NCI-H2081 (cell line): ENCODE measurements around the gene RAMACL.
"Not testable (repeated sequence)": the region's sequence is repeated elsewhere in the genome, so short reads cannot be mapped to it uniquely, and the experiment has no call there.

ENCODE experiments used
- DNase-seq, 2 experiments: peaks; one replicate each; lab custom pipeline; 2025; lab: John Stamatoyannopoulos, UW

RAMACL gene

DNA sequence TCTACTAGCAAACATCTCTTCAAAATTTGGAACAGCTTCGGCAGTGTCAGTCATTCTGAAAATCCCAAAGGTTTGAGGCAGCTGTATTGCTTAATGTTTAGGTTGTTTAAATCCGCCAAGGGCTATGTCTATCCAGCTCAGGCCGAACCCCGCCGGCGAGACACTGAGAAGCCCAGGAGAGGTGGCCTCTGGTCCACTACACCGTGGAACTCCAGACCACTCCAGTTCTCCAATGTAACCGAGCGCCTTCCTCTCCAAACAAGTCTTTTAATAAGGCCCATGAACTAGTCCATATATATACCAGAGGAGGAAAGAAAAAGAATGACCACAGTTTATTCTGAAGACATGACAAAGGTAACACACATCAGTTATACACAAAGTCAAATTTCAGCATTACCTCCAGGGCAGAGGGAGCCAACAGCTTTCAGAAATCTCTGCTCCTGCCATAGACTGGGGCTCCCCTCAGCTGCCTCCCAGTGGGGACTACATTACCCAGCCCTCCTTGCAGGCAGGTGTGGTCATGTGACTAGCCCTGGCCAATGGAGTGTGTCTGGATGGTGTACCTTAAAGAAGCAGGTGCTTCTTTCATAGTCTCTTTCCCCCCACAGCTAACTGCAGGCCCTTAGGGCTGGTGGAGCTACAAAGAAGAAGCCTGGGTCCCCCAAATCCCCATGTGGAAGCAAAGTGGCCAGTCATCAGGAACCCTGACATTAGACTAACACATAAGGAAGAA lies at the start of gene RAMACL:
Gene RAMACL (minus strand): TSS at position 255 of the 733 bp plus-strand sequence. CDS start 201 bp downstream, at position 54.
- DNase-seq = peak in 1 of 2 experiments; percentile 0

DNA sequence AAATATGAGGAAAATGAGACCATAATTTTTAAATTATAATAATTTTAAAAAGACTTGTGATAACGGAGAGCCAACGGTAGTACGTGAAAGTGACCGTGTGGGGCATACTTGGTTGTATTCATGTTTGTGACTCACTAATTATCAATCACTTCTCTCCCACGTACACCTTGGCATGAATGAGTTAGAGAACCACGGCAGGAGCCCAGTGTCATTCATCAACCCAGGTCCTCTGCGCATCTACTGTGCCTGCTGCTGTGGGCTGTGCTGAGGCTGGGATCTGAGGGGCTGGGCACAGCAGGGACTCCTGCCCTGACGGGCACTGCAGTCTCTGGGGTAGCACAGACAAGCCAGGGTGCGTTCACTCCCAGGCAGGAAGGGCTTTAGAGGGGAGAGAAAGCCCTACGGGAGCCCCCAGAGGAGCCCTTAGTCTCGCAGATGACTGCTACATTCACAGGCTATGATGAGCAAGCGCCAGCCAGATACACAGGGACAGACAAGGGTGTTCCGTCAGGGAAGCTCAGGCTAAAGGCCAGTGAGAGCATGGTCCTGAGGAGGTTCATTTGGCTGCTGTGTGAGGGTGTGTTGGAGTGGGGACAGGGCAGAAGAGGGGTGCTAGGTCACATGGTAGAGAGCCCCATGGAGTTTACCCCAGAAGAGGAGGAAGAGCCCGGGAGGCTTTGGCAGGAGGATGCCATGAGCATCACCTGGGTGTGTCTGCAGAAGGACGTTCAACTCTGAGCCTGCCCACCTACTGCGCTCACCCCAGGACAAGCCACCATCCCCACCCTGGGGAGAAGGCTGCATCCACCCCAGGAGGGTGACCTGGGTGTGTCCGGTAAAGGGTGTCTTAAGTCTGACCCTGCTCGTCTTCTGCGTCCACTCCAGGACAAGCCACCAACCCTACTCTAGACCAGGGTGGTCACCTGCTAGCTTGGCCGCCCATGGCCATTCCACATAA lies 48.8 kb upstream of the RAMACL start:
- DNase-seq = no peak

DNA sequence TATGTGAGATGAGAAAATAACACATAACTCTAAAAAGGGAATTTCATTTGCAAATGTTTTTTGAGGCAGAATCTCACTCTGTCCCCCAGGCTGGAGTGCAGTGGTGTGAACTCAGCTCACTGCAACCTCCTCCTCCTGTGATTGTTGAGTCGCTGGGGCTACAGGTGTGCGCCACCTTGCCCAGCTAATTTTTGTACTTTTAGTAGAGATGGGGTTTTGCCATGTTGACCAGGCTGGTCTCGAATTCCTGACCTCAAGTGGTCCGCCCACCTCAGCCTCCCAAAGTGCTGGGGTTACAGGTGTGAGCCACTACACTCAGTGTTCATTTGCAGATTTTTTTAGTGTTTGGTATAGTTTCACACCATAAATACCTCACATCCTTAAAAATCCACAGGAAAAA lies 48.1 kb upstream of the RAMACL start:
- not testable (repeated sequence) for DNase-seq

DNA sequence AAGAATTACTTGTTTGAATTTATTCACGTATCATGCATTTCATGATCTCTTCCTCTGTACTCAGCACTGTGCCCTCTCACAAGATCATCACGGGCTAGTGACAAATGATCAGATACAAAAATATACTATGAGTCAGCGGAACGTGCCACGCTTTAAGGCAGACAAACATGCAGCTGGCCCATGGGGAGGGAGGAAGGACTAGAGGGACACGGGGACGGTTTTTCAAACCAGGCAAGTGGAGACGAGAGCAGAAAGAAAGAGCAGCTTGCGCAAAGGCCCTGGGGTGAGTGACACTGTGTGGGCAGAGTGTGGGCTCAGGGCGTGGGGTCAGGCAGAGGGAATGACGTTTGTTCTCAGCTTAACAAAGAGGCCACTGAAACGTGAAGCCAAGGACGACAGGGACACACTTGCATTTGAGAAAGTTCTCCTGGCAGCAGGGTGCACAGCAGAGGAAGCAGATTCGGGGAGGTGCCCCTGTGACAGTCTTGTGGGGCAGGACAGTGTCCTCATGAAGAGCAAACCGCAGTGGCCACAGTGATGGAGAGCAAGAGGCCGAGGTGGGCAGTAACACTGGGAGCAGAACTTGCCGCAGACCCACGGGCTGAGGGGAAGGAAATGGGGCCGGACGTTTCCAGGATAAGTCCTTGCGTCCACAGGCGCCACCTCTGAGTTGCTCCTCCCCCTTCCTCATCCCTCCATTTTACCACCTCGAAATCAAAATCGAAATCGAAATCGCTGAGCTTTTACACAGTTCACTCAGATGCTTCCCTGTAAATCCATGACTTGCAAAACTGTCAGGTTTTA lies 47.5 kb upstream of the RAMACL start:
- DNase-seq = no peak

DNA sequence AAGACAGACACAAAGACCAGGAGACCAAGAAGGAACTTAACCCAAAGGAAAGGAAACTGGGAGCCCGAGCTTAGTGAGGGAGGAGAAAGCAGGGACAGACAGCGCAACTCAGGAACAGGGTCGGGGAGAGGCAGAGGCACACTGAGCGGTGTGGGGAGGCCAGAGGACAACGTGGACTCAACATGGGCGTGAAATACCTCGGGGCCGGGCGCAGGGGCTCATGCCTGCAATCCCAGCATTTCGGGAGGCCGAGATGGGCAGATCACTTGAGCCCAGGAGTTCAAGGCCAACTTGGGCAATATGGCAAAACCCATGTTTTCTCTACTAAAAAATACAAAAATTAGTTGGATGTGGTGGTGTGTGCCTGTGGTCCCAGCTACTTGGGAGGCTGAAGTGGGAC lies 46.3 kb upstream of the RAMACL start:
- no peak for DNase-seq

DNA sequence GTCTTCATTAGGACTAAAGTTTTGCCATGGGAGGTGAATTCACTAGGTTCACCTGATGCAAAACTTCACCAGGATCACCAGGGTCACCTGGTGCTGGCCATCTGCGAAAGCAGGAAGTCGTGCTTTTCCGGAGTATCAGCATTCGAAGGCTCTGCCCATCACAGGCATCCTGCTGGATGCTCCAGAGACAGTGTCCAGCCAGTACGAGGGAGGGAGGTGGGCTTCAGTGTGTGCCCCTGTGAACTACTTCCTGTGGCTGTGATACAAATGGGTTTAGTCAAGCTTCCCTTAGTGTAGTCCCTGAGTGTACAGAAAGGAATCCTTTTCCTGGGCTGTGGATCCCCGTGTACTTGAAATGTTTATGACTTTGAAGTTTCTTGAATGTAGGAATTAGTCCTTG lies 44.0 kb upstream of the RAMACL start:
- DNase-seq = no peak

DNA sequence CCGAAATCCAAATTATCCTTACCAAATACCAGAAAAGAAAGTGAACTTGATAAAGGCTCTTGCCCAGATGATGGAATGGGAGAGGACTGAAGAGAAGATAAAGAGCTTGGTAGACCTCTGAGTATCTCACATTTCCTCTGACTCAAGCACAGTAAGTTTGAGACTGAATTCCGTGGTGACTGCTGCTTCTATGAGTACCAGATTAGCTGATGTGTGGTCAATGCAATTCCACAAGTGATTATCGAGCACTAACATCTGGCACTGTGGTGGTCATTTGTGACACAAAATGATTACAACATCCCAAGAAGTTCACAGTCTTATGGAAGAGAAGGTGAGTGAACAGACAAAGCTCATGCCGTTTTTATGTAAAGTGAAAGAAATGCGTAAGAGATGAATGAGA lies 43.1 kb upstream of the RAMACL start:
- DNase-seq = no peak

DNA sequence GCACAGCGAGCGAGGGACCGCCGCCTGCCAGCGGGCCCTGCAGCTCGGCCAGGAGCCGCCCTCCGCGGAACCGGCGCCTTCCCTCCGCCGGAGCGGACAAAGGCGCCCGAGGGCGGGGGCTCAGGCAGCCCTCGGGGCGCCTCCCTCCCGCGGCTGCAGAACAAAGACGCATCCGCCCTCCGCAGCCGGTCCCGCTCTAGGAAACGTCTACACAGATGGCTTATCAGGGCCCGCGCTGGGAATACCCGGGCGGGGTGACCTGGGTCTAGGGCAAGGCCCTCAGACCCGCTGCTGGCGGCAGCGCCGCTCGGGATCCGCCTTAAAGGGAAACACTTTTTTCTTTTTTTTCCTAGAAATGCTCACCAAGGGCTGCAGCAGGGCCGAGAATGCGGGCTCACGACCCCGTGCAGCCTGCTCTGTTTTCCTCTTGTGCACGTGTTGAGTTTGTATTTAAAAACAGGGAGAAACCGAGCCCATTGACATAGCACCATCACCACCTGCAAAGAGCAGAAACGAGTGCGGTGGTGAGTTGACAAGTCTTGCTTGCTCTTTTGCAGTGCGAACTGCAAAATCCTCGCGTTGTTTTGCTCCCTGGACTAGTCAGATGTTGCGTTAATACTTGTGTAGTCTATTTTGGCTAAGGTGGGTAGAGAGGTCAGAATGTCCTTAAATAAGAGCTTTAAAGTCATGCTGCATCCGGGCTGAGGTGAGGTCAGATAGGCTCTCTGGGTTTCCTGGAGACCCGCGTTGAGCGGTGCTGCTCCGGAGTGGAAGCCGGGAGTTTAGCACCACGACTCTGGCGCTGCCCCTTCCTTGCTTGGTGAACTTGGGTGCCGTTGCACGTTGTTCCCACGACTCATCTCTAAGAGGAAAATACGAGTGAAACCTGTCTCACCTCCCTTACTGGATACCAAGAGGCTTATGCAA lies 41.7 kb upstream of the RAMACL start:
- peak; percentile 44 to 63 for DNase-seq

DNA sequence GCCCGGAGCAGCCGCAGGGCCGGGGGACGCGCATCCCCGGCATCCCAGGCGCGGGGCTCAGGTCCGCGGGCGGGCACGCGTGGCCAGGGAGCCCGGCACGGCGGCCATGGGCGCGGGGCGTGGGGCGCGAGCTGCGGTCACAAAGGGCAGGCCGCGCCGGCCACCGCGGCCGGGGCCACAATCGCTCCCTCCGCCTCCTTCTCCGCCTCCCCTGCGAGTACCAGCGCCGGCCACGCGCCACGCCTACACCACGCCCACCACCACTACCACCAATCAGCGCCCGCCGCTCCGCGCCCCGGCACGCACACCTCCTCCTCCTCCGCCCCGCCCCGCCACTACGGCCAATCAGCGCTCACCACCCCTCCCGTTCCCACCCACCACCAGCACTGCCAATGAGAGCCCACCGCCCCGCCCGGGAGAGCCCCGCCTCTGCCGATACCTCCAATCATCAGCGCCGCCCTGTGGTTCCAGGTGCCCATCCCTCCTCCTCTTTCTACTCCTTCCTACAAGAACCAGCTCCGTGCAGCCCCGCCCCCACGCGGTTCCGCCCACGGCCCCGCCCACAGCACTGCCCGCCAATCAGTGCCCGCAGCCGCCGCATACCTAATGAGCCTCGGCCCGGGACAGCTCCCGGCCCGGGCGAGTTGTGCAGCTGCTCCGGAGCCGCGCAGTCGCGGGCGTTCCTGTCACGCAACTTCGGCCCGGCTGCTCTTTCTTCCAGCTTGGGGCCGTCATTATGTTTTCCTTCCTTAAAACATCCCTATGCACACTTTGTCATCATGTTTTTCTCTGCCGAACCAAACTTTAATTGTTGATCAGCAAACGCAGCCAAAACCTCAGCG lies 40.8 kb upstream of the RAMACL start, which contains the start of gene RPS6KA2:
Gene RPS6KA2 (minus strand): TSS at position 219 of the 842 bp plus-strand sequence. CDS start 232 bp downstream, outside the sequence.
- peak; percentile 95 for DNase-seq

DNA sequence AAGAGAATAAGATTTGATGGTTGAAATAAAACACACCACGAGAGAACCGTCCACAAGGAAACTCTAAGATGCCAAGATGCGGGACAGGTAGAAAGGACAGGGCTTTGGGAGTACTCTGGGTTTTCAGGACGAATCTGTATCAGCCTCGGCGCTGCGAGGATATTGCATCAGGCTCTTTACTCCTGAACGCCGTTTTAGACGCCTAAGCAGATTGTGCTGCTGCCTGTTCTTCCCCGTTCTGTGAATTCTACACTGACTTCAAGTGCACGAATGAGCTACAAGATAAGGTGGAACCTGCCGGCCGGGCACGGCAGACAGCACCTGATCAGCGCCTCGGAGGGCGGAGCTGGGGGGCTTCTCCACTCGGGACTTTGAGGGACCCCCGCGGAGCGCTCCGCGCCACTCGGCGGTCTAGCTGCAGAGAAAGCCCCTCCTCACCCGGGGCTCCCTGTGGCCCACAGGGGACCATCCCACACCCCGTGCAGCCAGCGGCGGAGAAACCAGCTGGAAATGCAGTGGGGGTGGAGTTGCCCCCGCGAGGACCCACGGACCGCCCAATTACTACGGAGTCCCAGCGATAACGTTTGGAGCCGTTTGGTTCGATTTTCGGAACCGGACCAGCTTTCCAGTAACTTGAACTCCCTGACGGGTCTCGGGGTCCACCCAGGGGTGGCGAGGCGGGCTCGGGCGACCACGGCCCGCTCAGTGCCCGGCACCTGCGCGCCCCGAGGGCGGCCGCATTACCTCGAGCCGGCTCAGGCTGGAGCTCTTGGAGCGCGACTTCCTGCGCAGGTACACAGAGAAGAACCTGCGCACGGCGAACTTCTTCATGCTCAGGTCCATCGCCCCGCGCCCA lies 39.9 kb upstream of the RAMACL start:
- DNase-seq = peak in 1 of 2 experiments; percentile 21

DNA sequence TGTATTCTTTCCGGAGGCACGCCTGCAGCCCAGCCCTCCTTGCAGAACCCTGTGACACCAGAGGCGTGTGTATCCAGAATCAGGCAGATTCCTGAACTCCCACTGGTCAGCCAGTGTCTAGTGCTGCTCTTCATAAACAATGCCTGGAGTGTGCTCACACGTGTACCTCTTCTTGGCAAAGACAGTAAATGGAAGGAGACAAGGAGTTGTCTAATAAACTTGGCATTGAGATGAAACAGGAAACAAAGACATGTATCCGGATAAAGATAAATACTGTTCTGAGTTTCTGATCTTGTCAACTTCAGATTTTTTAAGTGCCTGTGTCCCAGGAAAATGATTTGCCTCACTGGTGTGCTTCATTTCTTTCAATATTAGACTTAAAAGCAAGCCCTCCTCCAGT lies 38.9 kb upstream of the RAMACL start:
- DNase-seq = no peak

DNA sequence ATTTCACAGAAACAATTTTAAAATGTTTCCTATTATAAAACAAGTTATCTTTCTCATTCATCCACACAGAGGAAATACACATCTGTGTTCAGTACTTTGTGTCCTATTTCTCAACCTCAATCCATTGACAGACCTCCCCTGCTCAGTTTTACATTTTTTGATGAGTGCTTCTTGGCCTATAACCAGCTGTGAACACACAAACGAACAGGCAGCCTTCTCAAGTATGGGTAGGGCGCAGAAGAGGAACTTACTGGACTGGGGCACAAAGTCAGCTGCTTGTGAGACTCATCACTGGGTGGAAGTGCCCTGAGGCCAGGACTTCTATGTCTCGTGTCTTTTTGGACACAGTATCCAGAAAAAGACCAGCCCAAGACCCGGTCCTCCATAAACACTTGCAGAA lies 37.8 kb upstream of the RAMACL start:
- DNase-seq = no peak

DNA sequence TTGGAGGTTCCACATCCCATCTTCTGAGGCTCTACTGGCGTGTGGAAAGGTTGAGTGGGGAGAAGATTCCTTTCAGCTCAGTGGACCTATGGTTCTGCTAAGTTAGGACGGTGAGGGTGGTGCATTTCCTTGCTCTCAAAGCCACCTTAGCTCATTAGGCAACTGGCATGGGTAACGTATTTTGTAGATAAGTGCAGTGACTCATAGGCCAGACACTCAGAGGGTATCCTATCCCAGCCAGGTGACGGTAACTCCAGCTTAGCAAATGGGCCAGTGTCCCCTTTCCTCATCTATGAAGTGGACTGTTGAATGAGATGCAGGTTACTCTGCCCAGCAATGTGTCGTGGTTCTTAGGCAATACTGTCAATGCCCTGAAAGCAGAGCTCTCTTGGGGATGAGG lies 36.8 kb upstream of the RAMACL start:
- DNase-seq = no peak

DNA sequence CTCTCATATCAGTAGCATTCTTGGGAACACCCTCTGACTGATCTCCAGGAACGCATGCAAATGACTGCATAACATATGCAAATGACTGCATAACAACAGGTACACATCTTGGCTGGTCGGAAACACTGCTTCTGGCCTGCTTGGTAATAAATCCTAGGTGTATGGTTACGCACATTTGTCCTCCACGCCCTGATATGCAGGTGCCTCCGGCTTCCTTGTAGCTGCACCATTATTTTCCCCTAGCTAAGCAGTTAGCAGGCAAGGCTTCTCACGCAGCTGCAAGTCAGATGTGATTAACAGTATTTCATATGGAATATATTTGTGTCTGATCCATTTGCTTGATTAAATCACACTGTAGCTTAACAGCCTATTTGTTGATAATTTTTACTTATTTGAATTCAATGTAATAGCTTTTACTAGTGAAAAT lies 34.6 kb upstream of the RAMACL start:
- no peak for DNase-seq

DNA sequence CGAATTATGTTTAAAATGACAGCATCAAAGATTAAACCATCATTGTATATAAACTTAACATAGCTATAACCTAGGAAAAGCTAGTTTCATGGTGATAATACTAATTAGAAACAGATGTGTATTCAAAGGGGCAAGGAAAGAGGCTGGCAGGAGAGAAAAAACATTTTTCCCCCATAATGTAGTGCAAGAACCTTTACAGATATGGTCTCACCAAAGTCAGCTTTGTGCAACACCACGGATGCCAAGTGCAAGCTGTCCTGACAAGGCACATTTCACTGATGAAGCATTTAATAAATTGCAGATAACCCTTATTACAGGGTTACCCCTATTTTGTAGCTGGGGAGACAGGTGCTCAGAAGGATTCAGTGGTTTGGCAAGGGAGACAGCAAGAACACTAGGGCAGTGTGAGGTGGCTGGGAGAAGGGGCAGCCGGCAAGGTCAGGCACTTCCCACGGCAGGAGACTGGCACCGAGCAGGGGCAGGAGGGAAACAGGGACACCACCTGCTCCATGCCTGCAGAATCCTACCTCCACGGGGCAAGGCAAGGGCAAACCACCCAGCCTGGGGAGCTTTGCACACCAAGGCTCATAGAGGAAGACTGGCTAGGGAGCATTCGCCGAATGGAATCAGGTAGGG lies 34.1 kb upstream of the RAMACL start:
- no peak for DNase-seq

DNA sequence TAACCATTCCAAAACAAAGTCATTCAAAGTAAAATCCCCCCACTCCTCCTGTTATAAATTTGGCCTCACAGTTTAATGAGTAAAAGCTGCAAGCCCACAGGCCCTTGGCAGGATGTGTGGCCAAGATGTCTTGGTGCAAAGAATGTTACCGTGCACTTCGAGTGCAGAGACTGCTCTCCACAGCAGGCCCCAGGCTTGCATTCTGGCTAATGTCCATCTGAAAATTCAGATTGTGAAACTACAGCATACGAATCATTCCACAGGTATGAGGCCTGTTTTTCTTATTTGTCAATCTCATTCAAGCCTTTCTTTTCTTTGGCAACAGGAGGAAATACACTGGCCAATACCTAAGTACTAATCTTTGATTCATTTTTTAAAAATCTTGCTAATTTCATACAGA lies 33.4 kb upstream of the RAMACL start:
- DNase-seq = no peak

DNA sequence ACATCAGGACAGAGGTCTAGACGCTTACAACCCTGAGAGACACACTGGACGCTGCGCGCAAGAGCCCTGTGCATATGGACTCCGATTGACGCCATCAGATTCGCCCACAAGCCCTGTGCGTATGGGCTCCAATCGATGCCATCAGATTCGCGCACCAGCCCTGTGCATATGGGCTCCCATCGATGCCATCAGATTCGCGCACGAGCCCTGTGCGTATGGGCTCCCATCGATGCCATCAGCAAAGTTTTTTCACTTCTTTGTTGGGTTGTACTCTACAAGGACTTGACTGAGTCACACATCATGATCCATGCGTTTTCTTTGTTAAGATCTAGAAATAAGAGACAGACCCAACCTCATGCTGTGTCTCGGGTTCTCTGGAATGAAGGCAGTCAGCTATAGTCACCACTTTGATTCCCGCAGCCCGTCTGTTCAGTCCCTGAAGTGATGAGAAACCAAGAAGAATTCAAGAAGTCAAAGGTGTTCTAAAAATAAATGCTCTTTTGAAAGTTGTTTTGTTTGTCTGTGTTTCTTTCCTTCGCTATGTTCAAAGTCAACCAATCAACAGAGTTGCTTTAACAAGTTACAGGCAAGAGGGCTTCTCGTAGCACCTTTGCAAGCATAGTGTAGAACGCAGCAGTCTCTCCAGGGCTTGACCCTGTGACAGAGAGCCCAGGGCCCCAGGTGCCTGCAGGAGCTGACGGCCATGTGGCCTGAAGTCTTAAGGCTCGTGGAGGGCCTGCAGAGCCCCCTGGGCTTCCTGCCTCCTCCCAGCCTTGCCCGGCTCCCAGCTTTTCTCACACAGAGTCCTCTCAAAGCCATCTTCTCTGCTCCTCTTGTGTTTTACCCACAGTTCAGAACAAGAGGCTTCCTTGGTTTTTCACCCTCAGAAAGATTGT lies 32.6 kb upstream of the RAMACL start:
- DNase-seq = no peak
